ENCODE results near the gene TMEM19.
A peak's percentile ranks its signal among the peaks of the same experiment; 100 is the strongest.

The TMEM19 gene

GRCh38 chr12:71665090-71665463, 20.8 kb upstream of the TMEM19 start:
- Histone ChIP-seq H3K36me3 (peaks cover 2% of the 10 kb centered on the region), H3K27me3 (no peaks in the 10 kb centered on the region), H3K27ac (peak overlapping the region; percentile 96), H3K4me3 (ENCODE audit: low read depth in 1 of 2, low read length in 1 of 2) (peak overlapping the region; percentile 92 to 94), H3K9me3 (no peaks in the 10 kb centered on the region), H3K4me1 (ENCODE audit: control insufficient read depth in 1 of 2, insufficient read depth in 1 of 2, low read depth in 1 of 2, low read length in 1 of 2) (peaks cover 25 to 34% of the 10 kb centered on the region in 2 experiments)
- TF ChIP-seq CTCF (IDR thresholded peaks at IDR 0.05) = no peak

- H3K4me3 ChIP-seq (ENCODE audit: low read depth in 1 of 2, low read length in 1 of 2) = no peak overlapping the region
- H3K9me3 ChIP-seq = no peaks in the 10 kb centered on the region
- peaks cover 25 to 29% of the 10 kb centered on the region in 2 experiments for H3K4me1 ChIP-seq (ENCODE audit: control insufficient read depth in 1 of 2, insufficient read depth in 1 of 2, low read depth in 1 of 2, low read length in 1 of 2)
- TF ChIP-seq CTCF (IDR thresholded peaks at IDR 0.05) = no peak
- no peaks in the 10 kb centered on the region for H3K27me3 ChIP-seq
- no peaks in the 10 kb centered on the region for H3K36me3 ChIP-seq
- no peak overlapping the region for H3K27ac ChIP-seq
Observed at GRCh38 chr12:71666259-71666658, 19.6 kb upstream of the TMEM19 start.

GRCh38 chr12:71671311-71671710, 14.6 kb upstream of the TMEM19 start:
- H3K27me3 ChIP-seq = no peaks in the 10 kb centered on the region
- H3K27ac ChIP-seq = no peak overlapping the region
- H3K9me3 ChIP-seq = no peaks in the 10 kb centered on the region
- no peaks in the 10 kb centered on the region for H3K36me3 ChIP-seq
- H3K4me1 ChIP-seq (ENCODE audit: control insufficient read depth in 1 of 2, insufficient read depth in 1 of 2, low read depth in 1 of 2, low read length in 1 of 2) = no peaks in the 10 kb centered on the region
- H3K4me3 ChIP-seq (ENCODE audit: low read depth in 1 of 2, low read length in 1 of 2) = no peak overlapping the region
- TF ChIP-seq CTCF (IDR thresholded peaks at IDR 0.05) = no peak

GRCh38 chr12:71671816-71672215, 14.1 kb upstream of the TMEM19 start:
- H3K9me3 ChIP-seq = no peaks in the 10 kb centered on the region
- no peak for TF ChIP-seq CTCF (IDR thresholded peaks at IDR 0.05)
- no peaks in the 10 kb centered on the region for H3K36me3 ChIP-seq
- no peak overlapping the region for H3K4me3 ChIP-seq (ENCODE audit: low read depth in 1 of 2, low read length in 1 of 2)
- H3K27ac ChIP-seq = no peak overlapping the region
- H3K27me3 ChIP-seq = no peaks in the 10 kb centered on the region
- H3K4me1 ChIP-seq (ENCODE audit: control insufficient read depth in 1 of 2, insufficient read depth in 1 of 2, low read depth in 1 of 2, low read length in 1 of 2) = no peaks in the 10 kb centered on the region

- Histone ChIP-seq H3K27ac (no peak overlapping the region), H3K4me3 (ENCODE audit: low read depth in 1 of 2, low read length in 1 of 2) (no peak overlapping the region), H3K27me3 (no peaks in the 10 kb centered on the region), H3K36me3 (no peaks in the 10 kb centered on the region), H3K9me3 (no peaks in the 10 kb centered on the region), H3K4me1 (ENCODE audit: control insufficient read depth in 1 of 2, insufficient read depth in 1 of 2, low read depth in 1 of 2, low read length in 1 of 2) (peaks cover 12 to 13% of the 10 kb centered on the region in 2 experiments)
- no peak for TF ChIP-seq CTCF (IDR thresholded peaks at IDR 0.05)
Observed at GRCh38 chr12:71682466-71682865, 3.4 kb upstream of the TMEM19 start.

- Histone ChIP-seq H3K4me3 (ENCODE audit: low read depth in 1 of 2, low read length in 1 of 2) (no peak overlapping the region), H3K27ac (no peak overlapping the region), H3K9me3 (no peaks in the 10 kb centered on the region), H3K27me3 (no peaks in the 10 kb centered on the region), H3K4me1 (ENCODE audit: control insufficient read depth in 1 of 2, insufficient read depth in 1 of 2, low read depth in 1 of 2, low read length in 1 of 2) (peaks cover 12 to 13% of the 10 kb centered on the region in 2 experiments), H3K36me3 (no peaks in the 10 kb centered on the region)
- TF ChIP-seq CTCF (IDR thresholded peaks at IDR 0.05) = no peak
Observed at GRCh38 chr12:71683633-71684032, 2.2 kb upstream of the TMEM19 start.
